Adrenal gland (tissue), 12 donors: ENCODE data around the gene DOCK1. TPM values are rescaled to one million over a fixed set of nuclear protein-coding genes. Genes with fewer than 3 reads are reported as not detected.

Experiments
- DNase-seq, 7 donors: peaks; one replicate each; pipeline ENCODE4 v3.0.0-alpha.2; 2019 to 2020
- H3K27ac ChIP-seq, 5 donors: fragments of 200-600 bp; sonication (generic) in 4 of 5; 1 replicate in 3 of 5; 2 replicates in 2 of 5; pipeline versions ENCODE4 v1.5.1 to v1.8.0; 2016 to 2020; ENCODE audit warnings: mild to moderate bottlenecking in 1 of 5
- H3K27me3 ChIP-seq: fragments of 200-600 bp; 2 replicates; pipeline ENCODE4 v1.8.0; 2021
- H3K36me3 ChIP-seq, 2 donors: fragments of 200-600 bp; replicated peaks in 1 of 2; 1 replicate in 1 of 2; 2 replicates in 1 of 2; pipeline versions ENCODE4 v1.5.1 to v1.8.0; 2018 to 2022
- H3K4me1 ChIP-seq, 2 donors: fragments of 200-600 bp; replicated peaks in 1 of 2; 1 replicate in 1 of 2; 2 replicates in 1 of 2; pipeline versions ENCODE4 v1.5.1 to v1.8.0; 2018 to 2021
- H3K4me3 ChIP-seq, 4 donors: fragments of 200-600 bp; sonication (generic) in 3 of 4; one replicate each; pipeline ENCODE4 v1.5.1; 2016 to 2018
- H3K9me3 ChIP-seq, 3 donors: fragments of 200-600 bp; sonication (generic) in 1 of 3; replicated peaks in 1 of 3; 1 replicate in 2 of 3; 2 replicates in 1 of 3; pipeline versions ENCODE4 v1.5.1 to v1.8.0; 2016 to 2021
- POLR2A ChIP-seq, 2 donors: fragments of 450-650 bp; IDR thresholded peaks; one replicate each; pipeline ENCODE4 v1.6.1; 2017; ENCODE audit warnings: antibody characterized with exemption in 2 of 2, mild to moderate bottlenecking in 2 of 2, moderate library complexity in 1 of 2
- WGBS, 4 donors: extraction: QIAGEN DNeasy Blood & Tissue Kit in 2 of 4; methylation state at CpG; one replicate each; pipeline versions ENCODE4 v1.1.5 to v1.1.7; 2013 to 2017; 5-methylcytosine and 5-hydroxymethylcytosine counted together
- intact Hi-C, 2 donors: fragments of 100-400 bp; cut with DNase I; formaldehyde crosslinking; loops; one replicate each; pipeline versions ENCODE4 v1.14.1 to v1.15.0; 2022 to 2023
- polyA plus RNA-seq, 3 donors: library from polyadenylated mRNA; stranded (reverse); fragments of 200-250 nt in 2 of 3; fragments of 350-450 nt in 1 of 3; fragmentation: Illumina TruSeq in 1 of 3; extraction: RNeasy Lipid Tissue Mini Kit (QIAGEN cat#74804) in 1 of 3; gene quantifications; one replicate each; pipeline ENCODE4 v1.2.3, GENCODE V29; 2013 to 2014
- total RNA-seq, 9 donors: library from RNA; depleted of rRNA in 4 of 9; stranded (reverse); fragments of >200 nt in 4 of 9; fragments of 120-200 nt in 1 of 9; fragmentation: NEBNext Ultra II Directional in 1 of 9; extraction: Animal tissue kit (Norgen Biotek cat#: 25700) in 1 of 9; gene quantifications; one replicate each; pipeline versions ENCODE4 v1.1.0 to v1.2.4, GENCODE V29; 2013 to 2023
- TF ChIP-seq, protein P1 (sequence below), 6 experiments: fragments of 450-650 bp in 4 of 6; fragments of 200-600 bp in 2 of 6; sonication (generic) in 1 of 6; IDR thresholded peaks; 1 replicate in 5 of 6; 2 replicates in 1 of 6; pipeline versions ENCODE4 v1.5.1 to v1.8.0; 2016 to 2021; ENCODE audit warnings: antibody characterized with exemption in 6 of 6, mild to moderate bottlenecking in 2 of 6, moderate library complexity in 1 of 6
- donor health status: healthy with polysubstance abuse.
- donor health status: Bipolar disorder and iron deficiency.
- donor health status: DM: yes; HTN: yes; CAD: no.
- donor health status: DM: no; HTN: no; CAD: no.
- donor health status: DM: no; HTN: no; CAD: no.
- donor health status: DM: yes; HTN: yes; CAD: no.

The DOCK1 gene
- total and polyA plus RNA-seq, 12 donors, result 8.1 to 30.4 (median 21.6) TPM

GRCh38 chr10:127175357-127176110 lies 270.3 kb downstream of the DOCK1 start:
- intact Hi-C loops, result no loop called here
- no peak overlapping the region for H3K4me3 ChIP-seq
- H3K4me1 ChIP-seq, result no peaks in the 10 kb centered on the region
- no peaks in the 10 kb centered on the region for H3K27me3 ChIP-seq
- no peak for TF ChIP-seq POLR2A (IDR thresholded peaks at IDR 0.05)
- no peaks in the 10 kb centered on the region for H3K9me3 ChIP-seq
- no peak overlapping the region for H3K27ac ChIP-seq
- WGBS, 4 donors, result 94 to 98% (median 95%) methylated on average over 28 to 40 of the region's 40 CpGs
- no peak for DNase-seq
- H3K36me3 ChIP-seq, result no peaks in the 10 kb centered on the region

DNA sequence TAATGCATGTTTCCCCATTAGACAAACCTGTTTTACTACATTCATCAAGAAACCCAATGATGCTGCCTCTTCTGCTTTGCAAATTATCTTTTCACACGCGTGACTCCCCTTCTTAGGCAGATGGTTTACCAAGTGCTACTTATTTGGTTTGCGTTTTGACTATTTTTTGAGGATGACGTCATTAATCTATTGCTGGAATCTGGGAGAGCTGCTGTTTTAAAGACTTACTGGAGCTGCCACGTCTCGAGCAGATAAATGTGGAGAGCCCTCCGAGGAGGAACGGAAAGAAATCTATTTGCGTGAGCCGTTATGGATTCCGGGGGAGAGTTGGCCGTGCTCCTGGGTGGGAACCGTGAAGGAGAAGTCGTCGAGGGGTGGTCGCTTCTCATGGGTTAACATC lies 271.4 kb downstream of the DOCK1 start:
- WGBS, 4 donors, result 90 to 94% (median 91%) methylated on average over 16 of the region's 16 CpGs
- no peaks in the 10 kb centered on the region for H3K4me1 ChIP-seq
- H3K36me3 ChIP-seq, result no peaks in the 10 kb centered on the region
- intact Hi-C loops, result no loop called here
- H3K4me3 ChIP-seq, result no peak overlapping the region
- TF ChIP-seq, protein P1, sequence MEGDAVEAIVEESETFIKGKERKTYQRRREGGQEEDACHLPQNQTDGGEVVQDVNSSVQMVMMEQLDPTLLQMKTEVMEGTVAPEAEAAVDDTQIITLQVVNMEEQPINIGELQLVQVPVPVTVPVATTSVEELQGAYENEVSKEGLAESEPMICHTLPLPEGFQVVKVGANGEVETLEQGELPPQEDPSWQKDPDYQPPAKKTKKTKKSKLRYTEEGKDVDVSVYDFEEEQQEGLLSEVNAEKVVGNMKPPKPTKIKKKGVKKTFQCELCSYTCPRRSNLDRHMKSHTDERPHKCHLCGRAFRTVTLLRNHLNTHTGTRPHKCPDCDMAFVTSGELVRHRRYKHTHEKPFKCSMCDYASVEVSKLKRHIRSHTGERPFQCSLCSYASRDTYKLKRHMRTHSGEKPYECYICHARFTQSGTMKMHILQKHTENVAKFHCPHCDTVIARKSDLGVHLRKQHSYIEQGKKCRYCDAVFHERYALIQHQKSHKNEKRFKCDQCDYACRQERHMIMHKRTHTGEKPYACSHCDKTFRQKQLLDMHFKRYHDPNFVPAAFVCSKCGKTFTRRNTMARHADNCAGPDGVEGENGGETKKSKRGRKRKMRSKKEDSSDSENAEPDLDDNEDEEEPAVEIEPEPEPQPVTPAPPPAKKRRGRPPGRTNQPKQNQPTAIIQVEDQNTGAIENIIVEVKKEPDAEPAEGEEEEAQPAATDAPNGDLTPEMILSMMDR (IDR thresholded peaks at IDR 0.05), result no peak
- no peak for TF ChIP-seq POLR2A (IDR thresholded peaks at IDR 0.05)
- no peaks in the 10 kb centered on the region for H3K27me3 ChIP-seq
- DNase-seq, result no peak
- no peak overlapping the region for H3K27ac ChIP-seq
- no peaks in the 10 kb centered on the region for H3K9me3 ChIP-seq

- Histone ChIP-seq H3K27ac (no peak overlapping the region), H3K4me3 (no peak overlapping the region), H3K4me1 (no peaks in the 10 kb centered on the region), H3K36me3 (no peaks in the 10 kb centered on the region), H3K9me3 (no peaks in the 10 kb centered on the region), H3K27me3 (no peaks in the 10 kb centered on the region)
- no peak for DNase-seq
- intact Hi-C loops, result no loop called here
- WGBS, 4 donors, result 92 to 98% (median 95%) methylated on average over 6 of the region's 6 CpGs
- TF ChIP-seq POLR2A (IDR thresholded peaks at IDR 0.05), result no peak
- TF ChIP-seq, protein P1 (IDR thresholded peaks at IDR 0.05), result no peak
Measured at GRCh38 chr10:127179612-127180250, 274.5 kb downstream of the DOCK1 start.

GRCh38 chr10:127182161-127182560 lies 276.9 kb downstream of the DOCK1 start:
- Histone ChIP-seq H3K4me1 (no peaks in the 10 kb centered on the region), H3K9me3 (no peaks in the 10 kb centered on the region), H3K36me3 (no peaks in the 10 kb centered on the region), H3K27ac (no peak overlapping the region), H3K4me3 (no peak overlapping the region), H3K27me3 (no peaks in the 10 kb centered on the region)
- intact Hi-C loops, result no loop called here
- 84 to 97% (median 94%) methylated on average over 4 of the region's 4 CpGs for WGBS, 4 donors
- DNase-seq, result no peak
- TF ChIP-seq, protein P1 (IDR thresholded peaks at IDR 0.05), result no peak
- no peak for TF ChIP-seq POLR2A (IDR thresholded peaks at IDR 0.05)
